Measurements from ENCODE around the gene ADAM30.
A peak's percentile ranks its signal among the peaks of the same experiment; 100 is the strongest.

ADAM30 gene

GRCh38 chr1:119873135-119874015, 22.9 kb downstream of the ADAM30 start:
- CTCF ChIA-PET, result interaction anchor here (0.5 to 0.6 kb wide), 2 partner anchors 56 to 385 kb away, joined by 3 to 5 read pairs; no protein-coding TSS in a partner anchor
- POLR2A ChIA-PET, result no interaction called here
- no peak for TF ChIP-seq FOXM1 (IDR thresholded peaks at IDR 0.05; ENCODE audit: borderline replicate concordance)
- TF ChIP-seq LEF1 (IDR thresholded peaks at IDR 0.05; ENCODE audit: borderline replicate concordance), result no peak
- no peak for TF ChIP-seq HDGF (IDR thresholded peaks at IDR 0.05; ENCODE audit: borderline replicate concordance)
- TF ChIP-seq FOXK2 (IDR thresholded peaks at IDR 0.05), result no peak
- no peak for TF ChIP-seq SUZ12 (IDR thresholded peaks at IDR 0.05)
- no peak for TF ChIP-seq TARDBP (IDR thresholded peaks at IDR 0.05)
- no peak for TF ChIP-seq SP1 (IDR thresholded peaks at IDR 0.05)
- no peak for TF ChIP-seq ZNF384 (IDR thresholded peaks at IDR 0.05)
- TF ChIP-seq PKNOX1 (IDR thresholded peaks at IDR 0.05), result no peak
- no peak for TF ChIP-seq NFRKB (IDR thresholded peaks at IDR 0.05)
- TF ChIP-seq BHLHE40 (IDR thresholded peaks at IDR 0.05; ENCODE audit: borderline replicate concordance), result no peak
- no peak for TF ChIP-seq ELF4 (IDR thresholded peaks at IDR 0.05)
- TF ChIP-seq ARNT (IDR thresholded peaks at IDR 0.05), result no peak
- TF ChIP-seq FOXA1 (IDR thresholded peaks at IDR 0.05), result no peak
- no peak for TF ChIP-seq L3MBTL2 (conservative IDR thresholded peaks at IDR 0.05)
- no peak for TF ChIP-seq CTBP1 (IDR thresholded peaks at IDR 0.05; ENCODE audit: borderline replicate concordance)
- no peak for DNase-seq (ENCODE audit: extremely low spot score)

GRCh38 chr1:119871881-119872280, 24.4 kb downstream of the ADAM30 start:
- no peak for DNase-seq (ENCODE audit: extremely low spot score)
- CTCF ChIA-PET, result interaction anchor here (0.7 kb wide), 1 partner anchor 25 kb away, joined by 5 read pairs; no protein-coding TSS in a partner anchor
- no peak for TF ChIP-seq BHLHE40 (IDR thresholded peaks at IDR 0.05; ENCODE audit: borderline replicate concordance)
- TF ChIP-seq LEF1 (IDR thresholded peaks at IDR 0.05; ENCODE audit: borderline replicate concordance), result no peak
- no peak for TF ChIP-seq FOXK2 (IDR thresholded peaks at IDR 0.05)
- TF ChIP-seq TARDBP (IDR thresholded peaks at IDR 0.05), result no peak
- no peak for TF ChIP-seq FOXA1 (IDR thresholded peaks at IDR 0.05)
- TF ChIP-seq HDGF (IDR thresholded peaks at IDR 0.05; ENCODE audit: borderline replicate concordance), result no peak
- TF ChIP-seq ZNF384 (IDR thresholded peaks at IDR 0.05), result no peak
- TF ChIP-seq CTBP1 (IDR thresholded peaks at IDR 0.05; ENCODE audit: borderline replicate concordance), result no peak
- TF ChIP-seq ELF4 (IDR thresholded peaks at IDR 0.05), result no peak
- no peak for TF ChIP-seq SP1 (IDR thresholded peaks at IDR 0.05)
- no peak for TF ChIP-seq FOXM1 (IDR thresholded peaks at IDR 0.05; ENCODE audit: borderline replicate concordance)
- TF ChIP-seq SUZ12 (IDR thresholded peaks at IDR 0.05), result no peak
- TF ChIP-seq PKNOX1 (IDR thresholded peaks at IDR 0.05), result no peak
- TF ChIP-seq NFRKB (IDR thresholded peaks at IDR 0.05), result no peak
- no peak for TF ChIP-seq L3MBTL2 (conservative IDR thresholded peaks at IDR 0.05)
- TF ChIP-seq ARNT (IDR thresholded peaks at IDR 0.05), result no peak
- POLR2A ChIA-PET, result no interaction called here

- DNase-seq (ENCODE audit: extremely low spot score), result peak; percentile 91
- CTCF ChIA-PET, result interaction anchor here (0.8 kb wide), 1 partner anchor 11 kb away, joined by 3 read pairs; no protein-coding TSS in a partner anchor
- POLR2A ChIA-PET, result no interaction called here
- TF ChIP-seq L3MBTL2 (conservative IDR thresholded peaks at IDR 0.05) (peak; percentile 42; the same call in 1 of the 2 replicates), ELF4 (IDR thresholded peaks at IDR 0.05) (no peak)
Observed at GRCh38 chr1:119870917-119871596, 25.3 kb downstream of the ADAM30 start.

GRCh38 chr1:119869995-119870394, 26.3 kb downstream of the ADAM30 start:
- no peak for TF ChIP-seq NFRKB (IDR thresholded peaks at IDR 0.05)
- no peak for TF ChIP-seq FOXA1 (IDR thresholded peaks at IDR 0.05)
- TF ChIP-seq BHLHE40 (IDR thresholded peaks at IDR 0.05; ENCODE audit: borderline replicate concordance), result no peak
- no peak for TF ChIP-seq ARNT (IDR thresholded peaks at IDR 0.05)
- no peak for TF ChIP-seq FOXM1 (IDR thresholded peaks at IDR 0.05; ENCODE audit: borderline replicate concordance)
- no peak for TF ChIP-seq TARDBP (IDR thresholded peaks at IDR 0.05)
- TF ChIP-seq HDGF (IDR thresholded peaks at IDR 0.05; ENCODE audit: borderline replicate concordance), result no peak
- TF ChIP-seq LEF1 (IDR thresholded peaks at IDR 0.05; ENCODE audit: borderline replicate concordance), result no peak
- no peak for TF ChIP-seq L3MBTL2 (conservative IDR thresholded peaks at IDR 0.05)
- TF ChIP-seq CTBP1 (IDR thresholded peaks at IDR 0.05; ENCODE audit: borderline replicate concordance), result no peak
- TF ChIP-seq ELF4 (IDR thresholded peaks at IDR 0.05), result no peak
- no peak for TF ChIP-seq ZNF384 (IDR thresholded peaks at IDR 0.05)
- DNase-seq (ENCODE audit: extremely low spot score), result no peak
- CTCF ChIA-PET, result interaction anchor here (0.7 to 1.6 kb wide), 4 partner anchors 9 to 124 kb away, joined by 3 to 5 read pairs (median 4); no protein-coding TSS in a partner anchor
- POLR2A ChIA-PET, result no interaction called here

GRCh38 chr1:119868176-119868575, 28.1 kb downstream of the ADAM30 start:
- CTCF ChIA-PET, result interaction anchor here (1.1 kb wide), 1 partner anchor 18 kb away, joined by 3 read pairs; no protein-coding TSS in a partner anchor

More at GRCh38 chr1:119868176-119868575, 28.1 kb downstream of the ADAM30 start:
- no peak for DNase-seq (ENCODE audit: extremely low spot score)
- TF ChIP-seq FOXM1 (IDR thresholded peaks at IDR 0.05; ENCODE audit: borderline replicate concordance) (no peak), ZNF384 (IDR thresholded peaks at IDR 0.05) (no peak), SP1 (IDR thresholded peaks at IDR 0.05) (no peak), FOXK2 (IDR thresholded peaks at IDR 0.05) (no peak), HDGF (IDR thresholded peaks at IDR 0.05; ENCODE audit: borderline replicate concordance) (no peak), SUZ12 (IDR thresholded peaks at IDR 0.05) (no peak), NFRKB (IDR thresholded peaks at IDR 0.05) (no peak), PKNOX1 (IDR thresholded peaks at IDR 0.05) (no peak), TARDBP (IDR thresholded peaks at IDR 0.05) (no peak), BHLHE40 (IDR thresholded peaks at IDR 0.05; ENCODE audit: borderline replicate concordance) (no peak), ELF4 (IDR thresholded peaks at IDR 0.05) (no peak), ARNT (IDR thresholded peaks at IDR 0.05) (no peak), CTBP1 (IDR thresholded peaks at IDR 0.05; ENCODE audit: borderline replicate concordance) (no peak), L3MBTL2 (conservative IDR thresholded peaks at IDR 0.05) (no peak), FOXA1 (IDR thresholded peaks at IDR 0.05) (no peak)
- POLR2A ChIA-PET, result no interaction called here

All from HEK293T (cell line).